HepG2 (cell line): ENCODE data around the gene CAB39. TPM values are rescaled to one million over a fixed set of nuclear protein-coding genes. Genes with fewer than 3 reads are reported as not detected.

Source experiments
- ATAC-seq: fragments of 200-7000 bp; cut with Tn5 transposase; 3 replicates; pipeline ENCODE4 v1.9.1; 2020; ENCODE audit warnings: mild to moderate bottlenecking, moderate library complexity
- BruUV-seq: library from RNA; stranded (reverse); fragments of 400-500 nt; replicated peaks from 2 replicates; lab custom pipeline; 2021; lab: Mats Ljungman, UMichigan
- CTCF ChIA-PET: fragments of 300-600 bp; formaldehyde crosslinking; extraction: SDS; loops from one replicate; lab custom pipeline; 2021; ENCODE audit warnings: low total read pairs, inconsistent platforms, low intra/inter-chr PET ratio; lab: Yijun Ruan, JAX
- POLR2A ChIA-PET: fragments of 350-600 bp; sonication (Branson Sonifier 250); formaldehyde crosslinking; loops from one replicate; lab custom pipeline; 2020; ENCODE audit warnings: antibody characterized with exemption, inconsistent platforms; lab: Yijun Ruan, JAX
- DNase-seq: peaks from one replicate; pipeline ENCODE4 v3.0.0-alpha.2; 2015; ENCODE audit warnings: low spot score
- FAIRE-seq: peaks from 3 replicates; lab custom pipeline; 2011; peaks lifted over from hg19 to GRCh38; lab: Jason Lieb, UNC
- H2AFZ ChIP-seq: one replicate; pipeline ENCODE4 v1.6.1; 2011; ENCODE audit warnings: low read length, inconsistent platforms
- H3K27ac ChIP-seq: fragments of 300-600 bp; 3 replicates; pipeline ENCODE4 v1.8.0; 2011; ENCODE audit warnings: mixed run types, mild to moderate bottlenecking, mixed read lengths, low read length, inconsistent platforms; ENCODE audit not compliant: insufficient read depth; ENCODE audit errors: extremely low read length
- H3K27me3 ChIP-seq, 2 experiments: fragments of 200-600 bp in 1 of 2; 2 replicates in 1 of 2; 3 replicates in 1 of 2; pipeline versions ENCODE4 v1.6.0 to v1.8.0; 2011; ENCODE audit warnings: low read length in 2 of 2, mild to moderate bottlenecking in 2 of 2, moderate library complexity in 2 of 2, inconsistent platforms in 1 of 2; ENCODE audit not compliant: insufficient read depth in 2 of 2, control insufficient read depth in 1 of 2
- H3K36me3 ChIP-seq, 2 experiments: fragments of 200-600 bp in 1 of 2; replicated peaks in 1 of 2; 2 replicates in 1 of 2; 3 replicates in 1 of 2; pipeline versions ENCODE4 v1.5.1 to v1.8.0; 2011; ENCODE audit warnings: low read length in 2 of 2, inconsistent platforms in 1 of 2; ENCODE audit not compliant: insufficient read depth in 2 of 2, control insufficient read depth in 1 of 2
- H3K4me1 ChIP-seq: 2 replicates; pipeline ENCODE4 v1.5.1; 2012; ENCODE audit warnings: low read length, inconsistent platforms; ENCODE audit not compliant: insufficient read depth
- H3K4me2 ChIP-seq: 2 replicates; pipeline ENCODE4 v1.6.0; 2011; ENCODE audit warnings: low read depth, low read length, inconsistent platforms
- H3K4me3 ChIP-seq, 3 experiments: fragments of 200-600 bp in 1 of 3; sonication (generic), shearing (Covaris generic) in 1 of 3; replicated peaks in 1 of 3; 2 replicates each; pipeline ENCODE4 v1.5.1; 2011 to 2016; ENCODE audit warnings: low read length in 3 of 3, inconsistent platforms in 2 of 3, low read depth in 2 of 3, mild to moderate bottlenecking in 2 of 3, control low read depth in 1 of 3, mixed read lengths in 1 of 3; ENCODE audit not compliant: insufficient read depth in 1 of 3
- H3K79me2 ChIP-seq: one replicate; pipeline ENCODE4 v1.6.1; 2011; ENCODE audit warnings: low read length, inconsistent platforms; ENCODE audit not compliant: insufficient read depth
- H3K9ac ChIP-seq: 2 replicates; pipeline ENCODE4 v1.6.0; 2011; ENCODE audit warnings: mild to moderate bottlenecking, low read depth, low read length, inconsistent platforms; ENCODE audit not compliant: insufficient read depth
- H3K9me3 ChIP-seq: 2 replicates; pipeline ENCODE4 v1.5.1; 2012; ENCODE audit warnings: mild to moderate bottlenecking, low read length
- H4K20me1 ChIP-seq: 2 replicates; pipeline ENCODE4 v1.6.0; 2011; ENCODE audit warnings: inconsistent platforms, mild to moderate bottlenecking, low read length, moderate library complexity; ENCODE audit not compliant: insufficient read depth
- PTBP1 ChIP-seq: fragments of 200-400 bp; formaldehyde crosslinking; IDR thresholded peaks from 2 replicates; pipeline ENCODE4 v1.6.1; 2018; ENCODE audit warnings: low read length, low read depth; ENCODE audit not compliant: poor library complexity, severe bottlenecking
- SP1 ChIP-seq, 2 experiments: fragments of 450-650 bp in 1 of 2; sonication (generic) in 1 of 2; formaldehyde crosslinking in 1 of 2; IDR thresholded peaks; 2 replicates each; pipeline versions ENCODE4 v1.4.0 to v1.6.1; 2016 to 2020; ENCODE audit warnings: missing genetic modification reagents in 1 of 2
- ZBTB7B ChIP-seq: sonication (generic); formaldehyde crosslinking; IDR thresholded peaks from 2 replicates; pipeline ENCODE4 v1.4.0; 2020; ENCODE audit warnings: missing genetic modification reagents
- ZNF605 ChIP-seq: sonication (generic); formaldehyde crosslinking; IDR thresholded peaks from 2 replicates; pipeline ENCODE4 v1.8.0; 2022; ENCODE audit warnings: mild to moderate bottlenecking, missing genetic modification reagents
- ZSCAN29 ChIP-seq: sonication (generic); formaldehyde crosslinking; conservative IDR thresholded peaks from 2 replicates; pipeline ENCODE4 v1.4.0; 2020; ENCODE audit warnings: mild to moderate bottlenecking, missing genetic modification reagents
- WGBS: methylation state at CpG from one replicate; pipeline ENCODE4 v1.1.6; 2017; ENCODE audit warnings: low lambda C conversion rate; 5-methylcytosine and 5-hydroxymethylcytosine counted together
- in situ Hi-C: cut with HindIII; loops from 2 replicates; pipeline ENCODE4 v1.10.0; 2017; ENCODE audit warnings: low pct_unique_long_range_greater_than_20kb; ENCODE audit not compliant: extremely low pct_ligation_motif_present
- intact Hi-C: fragments of 100-400 bp; cut with micrococcal nuclease; formaldehyde crosslinking; loops from one replicate; pipeline ENCODE4 v1.10.0; 2022; ENCODE audit not compliant: unreplicated experiment
- polyA plus RNA-seq, 8 experiments: library from polyadenylated mRNA; depleted of rRNA in 3 of 8; stranded (reverse) in 7 of 8; unstranded in 1 of 8; fragments of >200 nt; fragmentation: Illumina TruSeq in 4 of 8; extraction: Trizol in 4 of 8; gene quantifications; 2 replicates each; pipeline versions ENCODE4 v1.2.1 to v1.2.3, GENCODE V29; 2011 to 2016; ENCODE audit warnings: low read depth in 4 of 8, missing spikeins in 1 of 8, mixed read lengths in 1 of 8; ENCODE audit not compliant: insufficient read depth in 1 of 8
- total RNA-seq, 5 experiments: library from RNA; depleted of rRNA; stranded (reverse); fragments of >200 nt; fragmentation: Illumina TruSeq; extraction: Trizol; gene quantifications; 2 replicates each; pipeline ENCODE4 v1.2.3, GENCODE V29; 2016; ENCODE audit warnings: low read depth in 1 of 5
- TF ChIP-seq, protein P1 (sequence below): sonication (generic); formaldehyde crosslinking; IDR thresholded peaks from 2 replicates; pipeline ENCODE4 v1.4.0; 2020; ENCODE audit warnings: mild to moderate bottlenecking, missing genetic modification reagents
- TF ChIP-seq, protein P2 (sequence below): sonication (generic); formaldehyde crosslinking; IDR thresholded peaks from 2 replicates; pipeline ENCODE4 v1.5.1; 2020; ENCODE audit warnings: missing genetic modification reagents, mild to moderate bottlenecking, borderline replicate concordance
- TF ChIP-seq, protein P3 (sequence below): IDR thresholded peaks from 2 replicates; pipeline ENCODE4 v1.6.1; 2016; ENCODE audit warnings: low read depth, missing genetic modification reagents, missing compliant biosample characterization

CAB39 gene
- total and polyA plus RNA-seq, 2 of the 13 experiments (the other 11 are each of a cell fraction or from before 2014, with no cell fraction given): 19.3 to 45.3 TPM

DNA sequence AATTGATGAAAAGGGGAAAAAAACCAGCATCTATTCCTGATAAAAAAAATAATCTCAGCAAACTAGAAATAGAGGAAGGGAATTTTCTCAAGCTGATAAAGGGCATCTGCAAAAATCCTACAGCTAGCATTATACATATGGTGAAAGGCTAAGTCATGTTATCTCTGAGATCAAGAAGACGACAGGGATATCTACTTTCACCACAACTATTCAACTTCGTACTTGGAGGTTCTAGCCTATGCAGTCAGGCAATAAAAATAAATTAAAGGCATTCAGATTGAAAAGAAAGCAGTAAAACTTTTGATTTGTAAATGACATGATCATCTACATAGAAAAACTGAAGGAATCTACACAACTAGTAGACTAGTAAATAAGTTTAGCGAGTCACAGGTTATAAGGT is 58.2 kb downstream of the CAB39 start:
- Histone ChIP-seq H3K27me3 (no peaks in the 10 kb centered on the region), H3K9ac (no peak overlapping the region), H3K4me1 (no peaks in the 10 kb centered on the region), H3K27ac (no peak overlapping the region), H3K36me3 (peaks cover 4 to 20% of the 10 kb centered on the region in 2 experiments; a peak in 4 of 5 replicates), H3K79me2 (no peaks in the 10 kb centered on the region), H4K20me1 (no peaks in the 10 kb centered on the region), H3K4me2 (no peak overlapping the region), H2AFZ (no peak overlapping the region), H3K9me3 (no peaks in the 10 kb centered on the region), H3K4me3 (no peak overlapping the region)
- WGBS: 94% methylated on average over 3 of the region's 3 CpGs
- TF ChIP-seq ZSCAN29 (no peak), SP1 (IDR thresholded peaks at IDR 0.05) (no peak), SP1 (CRISPR knock-in tag; IDR thresholded peaks at IDR 0.05) (no peak), ZNF605 (CRISPR knock-in tag) (no peak), PTBP1 (no peak), ZBTB7B (CRISPR knock-in tag) (no peak)
- TF ChIP-seq, protein P1, sequence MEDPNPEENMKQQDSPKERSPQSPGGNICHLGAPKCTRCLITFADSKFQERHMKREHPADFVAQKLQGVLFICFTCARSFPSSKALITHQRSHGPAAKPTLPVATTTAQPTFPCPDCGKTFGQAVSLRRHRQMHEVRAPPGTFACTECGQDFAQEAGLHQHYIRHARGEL (CRISPR knock-in tag): no peak
- TF ChIP-seq, protein P2, sequence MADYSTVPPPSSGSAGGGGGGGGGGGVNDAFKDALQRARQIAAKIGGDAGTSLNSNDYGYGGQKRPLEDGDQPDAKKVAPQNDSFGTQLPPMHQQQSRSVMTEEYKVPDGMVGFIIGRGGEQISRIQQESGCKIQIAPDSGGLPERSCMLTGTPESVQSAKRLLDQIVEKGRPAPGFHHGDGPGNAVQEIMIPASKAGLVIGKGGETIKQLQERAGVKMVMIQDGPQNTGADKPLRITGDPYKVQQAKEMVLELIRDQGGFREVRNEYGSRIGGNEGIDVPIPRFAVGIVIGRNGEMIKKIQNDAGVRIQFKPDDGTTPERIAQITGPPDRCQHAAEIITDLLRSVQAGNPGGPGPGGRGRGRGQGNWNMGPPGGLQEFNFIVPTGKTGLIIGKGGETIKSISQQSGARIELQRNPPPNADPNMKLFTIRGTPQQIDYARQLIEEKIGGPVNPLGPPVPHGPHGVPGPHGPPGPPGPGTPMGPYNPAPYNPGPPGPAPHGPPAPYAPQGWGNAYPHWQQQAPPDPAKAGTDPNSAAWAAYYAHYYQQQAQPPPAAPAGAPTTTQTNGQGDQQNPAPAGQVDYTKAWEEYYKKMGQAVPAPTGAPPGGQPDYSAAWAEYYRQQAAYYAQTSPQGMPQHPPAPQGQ: no peak
- TF ChIP-seq, protein P3, sequence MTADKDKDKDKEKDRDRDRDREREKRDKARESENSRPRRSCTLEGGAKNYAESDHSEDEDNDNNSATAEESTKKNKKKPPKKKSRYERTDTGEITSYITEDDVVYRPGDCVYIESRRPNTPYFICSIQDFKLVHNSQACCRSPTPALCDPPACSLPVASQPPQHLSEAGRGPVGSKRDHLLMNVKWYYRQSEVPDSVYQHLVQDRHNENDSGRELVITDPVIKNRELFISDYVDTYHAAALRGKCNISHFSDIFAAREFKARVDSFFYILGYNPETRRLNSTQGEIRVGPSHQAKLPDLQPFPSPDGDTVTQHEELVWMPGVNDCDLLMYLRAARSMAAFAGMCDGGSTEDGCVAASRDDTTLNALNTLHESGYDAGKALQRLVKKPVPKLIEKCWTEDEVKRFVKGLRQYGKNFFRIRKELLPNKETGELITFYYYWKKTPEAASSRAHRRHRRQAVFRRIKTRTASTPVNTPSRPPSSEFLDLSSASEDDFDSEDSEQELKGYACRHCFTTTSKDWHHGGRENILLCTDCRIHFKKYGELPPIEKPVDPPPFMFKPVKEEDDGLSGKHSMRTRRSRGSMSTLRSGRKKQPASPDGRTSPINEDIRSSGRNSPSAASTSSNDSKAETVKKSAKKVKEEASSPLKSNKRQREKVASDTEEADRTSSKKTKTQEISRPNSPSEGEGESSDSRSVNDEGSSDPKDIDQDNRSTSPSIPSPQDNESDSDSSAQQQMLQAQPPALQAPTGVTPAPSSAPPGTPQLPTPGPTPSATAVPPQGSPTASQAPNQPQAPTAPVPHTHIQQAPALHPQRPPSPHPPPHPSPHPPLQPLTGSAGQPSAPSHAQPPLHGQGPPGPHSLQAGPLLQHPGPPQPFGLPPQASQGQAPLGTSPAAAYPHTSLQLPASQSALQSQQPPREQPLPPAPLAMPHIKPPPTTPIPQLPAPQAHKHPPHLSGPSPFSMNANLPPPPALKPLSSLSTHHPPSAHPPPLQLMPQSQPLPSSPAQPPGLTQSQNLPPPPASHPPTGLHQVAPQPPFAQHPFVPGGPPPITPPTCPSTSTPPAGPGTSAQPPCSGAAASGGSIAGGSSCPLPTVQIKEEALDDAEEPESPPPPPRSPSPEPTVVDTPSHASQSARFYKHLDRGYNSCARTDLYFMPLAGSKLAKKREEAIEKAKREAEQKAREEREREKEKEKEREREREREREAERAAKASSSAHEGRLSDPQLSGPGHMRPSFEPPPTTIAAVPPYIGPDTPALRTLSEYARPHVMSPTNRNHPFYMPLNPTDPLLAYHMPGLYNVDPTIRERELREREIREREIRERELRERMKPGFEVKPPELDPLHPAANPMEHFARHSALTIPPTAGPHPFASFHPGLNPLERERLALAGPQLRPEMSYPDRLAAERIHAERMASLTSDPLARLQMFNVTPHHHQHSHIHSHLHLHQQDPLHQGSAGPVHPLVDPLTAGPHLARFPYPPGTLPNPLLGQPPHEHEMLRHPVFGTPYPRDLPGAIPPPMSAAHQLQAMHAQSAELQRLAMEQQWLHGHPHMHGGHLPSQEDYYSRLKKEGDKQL (CRISPR knock-in tag): no peak
- in situ Hi-C loops: no loop called here
- ChIA-PET POLR2A (no interaction called here), CTCF (no interaction called here)
- ATAC-seq (no peak), DNase-seq (no peak), FAIRE-seq (no peak)
- BruUV-seq: no TSS peak
- intact Hi-C loops: no loop called here
